Uterus (tissue), 4 donors: ENCODE data around the gene MSI2. TPM values are rescaled to one million over a fixed set of nuclear protein-coding genes. Genes with fewer than 3 reads are reported as not detected.

Experiments
- DNase-seq, 2 donors: peaks; one replicate each; pipeline ENCODE4 v3.0.0-alpha.2; 2019 to 2020
- H3K27ac ChIP-seq, 2 donors: fragments of 200-600 bp; sonication (generic); 1 replicate in 1 of 2; 2 replicates in 1 of 2; pipeline ENCODE4 v1.5.1; 2016 to 2018
- H3K27me3 ChIP-seq, 2 donors: fragments of 200-600 bp; sonication (generic); one replicate each; pipeline ENCODE4 v1.5.1; 2018 to 2019; ENCODE audit warnings: control low read depth in 1 of 2
- H3K36me3 ChIP-seq, 2 donors: fragments of 200-600 bp; sonication (generic); one replicate each; pipeline ENCODE4 v1.5.1; 2019; ENCODE audit warnings: control low read depth in 1 of 2
- H3K4me1 ChIP-seq, 2 donors: fragments of 200-600 bp; sonication (generic); one replicate each; pipeline ENCODE4 v1.5.1; 2018 to 2019; ENCODE audit warnings: control low read depth in 1 of 2
- H3K4me3 ChIP-seq, 2 donors: fragments of 200-600 bp; sonication (generic); 1 replicate in 1 of 2; 2 replicates in 1 of 2; pipeline ENCODE4 v1.5.1; 2018 to 2019; ENCODE audit warnings: mild to moderate bottlenecking in 1 of 2
- H3K9me3 ChIP-seq, 2 donors: fragments of 200-600 bp; sonication (generic); one replicate each; pipeline ENCODE4 v1.5.1; 2019; ENCODE audit warnings: control low read depth in 1 of 2
- POLR2A ChIP-seq, 2 donors: fragments of 450-650 bp; IDR thresholded peaks; one replicate each; pipeline ENCODE4 v1.6.1; 2016; ENCODE audit warnings: antibody characterized with exemption in 2 of 2, mild to moderate bottlenecking in 1 of 2, moderate library complexity in 1 of 2
- intact Hi-C: fragments of 100-400 bp; cut with DNase I; formaldehyde crosslinking; loops from one replicate; pipeline ENCODE4 v1.15.1; 2023; ENCODE audit warnings: low total_unique reads
- total RNA-seq, 4 donors: library from RNA; depleted of rRNA in 3 of 4; stranded (reverse); fragments of >200 nt in 3 of 4; gene quantifications; one replicate each; pipeline versions ENCODE4 v1.1.0 to v1.2.4, GENCODE V29; 2014 to 2023
- TF ChIP-seq, protein P1 (sequence below), 4 experiments: fragments of 200-600 bp in 2 of 4; fragments of 450-650 bp in 2 of 4; sonication (generic) in 2 of 4; IDR thresholded peaks; one replicate each; pipeline ENCODE4 v1.5.1; 2016 to 2019; ENCODE audit warnings: antibody characterized with exemption in 4 of 4, mild to moderate bottlenecking in 2 of 4, moderate library complexity in 1 of 4
- donor health status: DM: yes; HTN: yes; CAD: no.

MSI2 gene
- total RNA-seq, 4 donors from 2014 or later, result 13.2 to 60.8 (median 44.5) TPM

- H3K4me1 ChIP-seq, result no peaks in the 10 kb centered on the region
- intact Hi-C loops, result no loop called here
- no peak overlapping the region for H3K4me3 ChIP-seq
- H3K9me3 ChIP-seq, result no peaks in the 10 kb centered on the region
- no peak overlapping the region for H3K27ac ChIP-seq
- no peaks in the 10 kb centered on the region for H3K27me3 ChIP-seq
- H3K36me3 ChIP-seq, result no peaks in the 10 kb centered on the region
- TF ChIP-seq, protein P1, sequence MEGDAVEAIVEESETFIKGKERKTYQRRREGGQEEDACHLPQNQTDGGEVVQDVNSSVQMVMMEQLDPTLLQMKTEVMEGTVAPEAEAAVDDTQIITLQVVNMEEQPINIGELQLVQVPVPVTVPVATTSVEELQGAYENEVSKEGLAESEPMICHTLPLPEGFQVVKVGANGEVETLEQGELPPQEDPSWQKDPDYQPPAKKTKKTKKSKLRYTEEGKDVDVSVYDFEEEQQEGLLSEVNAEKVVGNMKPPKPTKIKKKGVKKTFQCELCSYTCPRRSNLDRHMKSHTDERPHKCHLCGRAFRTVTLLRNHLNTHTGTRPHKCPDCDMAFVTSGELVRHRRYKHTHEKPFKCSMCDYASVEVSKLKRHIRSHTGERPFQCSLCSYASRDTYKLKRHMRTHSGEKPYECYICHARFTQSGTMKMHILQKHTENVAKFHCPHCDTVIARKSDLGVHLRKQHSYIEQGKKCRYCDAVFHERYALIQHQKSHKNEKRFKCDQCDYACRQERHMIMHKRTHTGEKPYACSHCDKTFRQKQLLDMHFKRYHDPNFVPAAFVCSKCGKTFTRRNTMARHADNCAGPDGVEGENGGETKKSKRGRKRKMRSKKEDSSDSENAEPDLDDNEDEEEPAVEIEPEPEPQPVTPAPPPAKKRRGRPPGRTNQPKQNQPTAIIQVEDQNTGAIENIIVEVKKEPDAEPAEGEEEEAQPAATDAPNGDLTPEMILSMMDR (IDR thresholded peaks at IDR 0.05), result no peak
- no peak for TF ChIP-seq POLR2A (IDR thresholded peaks at IDR 0.05)
- no peak for DNase-seq
Measured at GRCh38 chr17:57623620-57624019, 367.3 kb downstream of the MSI2 start.

DNA sequence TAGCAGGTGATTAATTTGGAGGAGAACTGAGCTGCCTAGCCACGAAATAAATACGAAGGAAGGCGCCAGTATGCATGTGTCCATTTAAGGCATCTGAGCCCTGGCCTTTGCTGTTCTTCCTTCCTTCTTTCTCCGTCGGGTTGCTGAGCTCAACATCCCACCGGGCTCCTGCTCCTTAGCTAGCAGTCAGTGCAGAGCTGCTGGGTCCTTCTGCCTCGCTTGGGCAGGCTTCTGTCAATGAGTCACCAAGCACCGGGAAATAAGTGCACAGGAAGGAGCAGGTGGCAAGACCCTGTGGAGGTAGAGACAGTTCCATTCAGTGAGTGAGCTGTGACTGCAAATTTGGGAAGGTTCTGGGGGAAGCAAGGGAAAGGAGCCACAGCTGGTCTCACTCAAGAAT lies 368.1 kb downstream of the MSI2 start:
- intact Hi-C loops, result no loop called here

GRCh38 chr17:57625511-57625910 lies 369.2 kb downstream of the MSI2 start:
- no peak for DNase-seq

More for the DNA sequence above, 368.1 kb downstream of the MSI2 start:
- Histone ChIP-seq H3K4me3 (no peak overlapping the region), H3K9me3 (no peaks in the 10 kb centered on the region), H3K27ac (no peak overlapping the region), H3K4me1 (no peaks in the 10 kb centered on the region), H3K36me3 (no peaks in the 10 kb centered on the region), H3K27me3 (no peaks in the 10 kb centered on the region)
- DNase-seq, result no peak
- TF ChIP-seq, protein P1 (IDR thresholded peaks at IDR 0.05), result no peak
- no peak for TF ChIP-seq POLR2A (IDR thresholded peaks at IDR 0.05)

DNA sequence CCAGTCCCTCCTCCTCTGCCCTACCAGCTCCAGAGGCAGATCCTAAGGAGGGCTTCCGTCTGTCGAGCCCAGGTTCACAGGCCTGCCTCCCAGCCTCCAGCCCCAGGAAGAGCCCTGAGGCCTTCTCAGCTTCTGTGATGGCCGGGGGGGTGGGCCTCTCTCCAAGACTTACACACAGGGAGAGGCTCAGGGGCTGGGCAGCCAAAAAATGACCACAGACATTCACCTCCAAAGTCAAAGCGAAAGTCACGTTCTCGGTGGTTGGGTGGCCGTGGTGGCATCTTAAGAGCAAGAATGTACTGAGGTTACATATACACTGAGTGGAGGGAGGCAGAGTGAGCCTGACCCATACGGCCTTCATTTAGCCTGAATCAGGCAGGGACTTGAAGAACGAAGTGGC lies 369.6 kb downstream of the MSI2 start:
- no peaks in the 10 kb centered on the region for H3K9me3 ChIP-seq
- intact Hi-C loops, result no loop called here
- TF ChIP-seq, protein P1 (IDR thresholded peaks at IDR 0.05), result no peak
- TF ChIP-seq POLR2A (IDR thresholded peaks at IDR 0.05), result no peak
- no peak overlapping the region for H3K27ac ChIP-seq
- H3K4me3 ChIP-seq, result no peak overlapping the region
- H3K4me1 ChIP-seq, result no peaks in the 10 kb centered on the region
- no peak for DNase-seq
- no peaks in the 10 kb centered on the region for H3K36me3 ChIP-seq
- H3K27me3 ChIP-seq, result no peaks in the 10 kb centered on the region

More at GRCh38 chr17:57625511-57625910, 369.2 kb downstream of the MSI2 start:
- Histone ChIP-seq H3K4me3 (no peak overlapping the region), H3K36me3 (no peaks in the 10 kb centered on the region), H3K9me3 (no peaks in the 10 kb centered on the region), H3K27me3 (no peaks in the 10 kb centered on the region), H3K4me1 (no peaks in the 10 kb centered on the region), H3K27ac (no peak overlapping the region)
- intact Hi-C loops, result no loop called here
- TF ChIP-seq, protein P1 (IDR thresholded peaks at IDR 0.05), result no peak
- TF ChIP-seq POLR2A (IDR thresholded peaks at IDR 0.05), result no peak

GRCh38 chr17:57626520-57627210 lies 370.3 kb downstream of the MSI2 start:
- intact Hi-C loops, result no loop called here

More at GRCh38 chr17:57626520-57627210, 370.3 kb downstream of the MSI2 start:
- H3K4me1 ChIP-seq, result no peaks in the 10 kb centered on the region
- no peaks in the 10 kb centered on the region for H3K9me3 ChIP-seq
- no peaks in the 10 kb centered on the region for H3K27me3 ChIP-seq
- DNase-seq, result no peak
- no peak overlapping the region for H3K4me3 ChIP-seq
- H3K27ac ChIP-seq, result no peak overlapping the region
- TF ChIP-seq, protein P1 (IDR thresholded peaks at IDR 0.05), result no peak
- TF ChIP-seq POLR2A (IDR thresholded peaks at IDR 0.05), result no peak
- H3K36me3 ChIP-seq, result no peaks in the 10 kb centered on the region
